Nucleus accumbens (tissue), 56 donors: ENCODE measurements around the gene KCNA3.
"Not testable (repeated sequence)": the region's sequence is repeated elsewhere in the genome, so short reads cannot be mapped to it uniquely, and the experiment has no call there.

Experiments used
- DNase-seq, 56 donors: peaks; one replicate each; lab custom pipeline; 2025; lab: John Stamatoyannopoulos, UW

Gene KCNA3

DNA sequence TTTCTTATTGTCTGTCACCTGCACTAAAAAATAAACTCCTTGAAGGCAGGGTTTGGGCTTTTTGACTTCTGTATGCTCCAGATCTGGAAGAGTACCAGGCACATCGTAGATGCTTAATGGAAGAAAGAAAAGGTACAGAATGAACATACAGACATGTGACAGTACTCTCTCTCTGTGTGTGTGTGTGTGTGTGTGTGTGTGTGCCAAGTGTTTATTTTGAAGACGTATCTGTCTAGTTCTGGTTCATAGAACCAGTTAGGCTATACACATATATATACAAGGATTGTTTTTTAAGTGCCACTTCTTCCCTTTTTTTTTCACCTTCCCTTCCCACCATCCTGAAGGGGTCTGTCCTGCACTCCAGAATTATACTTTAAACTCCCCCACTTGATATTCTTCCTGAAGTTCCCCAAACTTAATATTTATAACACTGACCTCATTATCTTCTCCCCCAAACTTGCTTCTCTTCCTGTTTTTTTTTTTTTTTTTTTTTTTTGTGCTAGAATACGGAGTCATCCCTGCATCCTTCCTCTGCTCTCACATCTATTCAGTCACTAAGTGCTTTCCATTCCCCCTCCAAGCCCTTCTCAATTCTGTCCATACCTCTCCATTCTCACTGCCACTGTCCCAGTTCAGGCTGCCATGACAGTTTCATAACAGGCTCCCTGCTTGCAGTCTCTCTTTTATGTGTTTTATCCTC, 5.4 kb upstream of the KCNA3 start:
- DNase-seq = no peak

DNA sequence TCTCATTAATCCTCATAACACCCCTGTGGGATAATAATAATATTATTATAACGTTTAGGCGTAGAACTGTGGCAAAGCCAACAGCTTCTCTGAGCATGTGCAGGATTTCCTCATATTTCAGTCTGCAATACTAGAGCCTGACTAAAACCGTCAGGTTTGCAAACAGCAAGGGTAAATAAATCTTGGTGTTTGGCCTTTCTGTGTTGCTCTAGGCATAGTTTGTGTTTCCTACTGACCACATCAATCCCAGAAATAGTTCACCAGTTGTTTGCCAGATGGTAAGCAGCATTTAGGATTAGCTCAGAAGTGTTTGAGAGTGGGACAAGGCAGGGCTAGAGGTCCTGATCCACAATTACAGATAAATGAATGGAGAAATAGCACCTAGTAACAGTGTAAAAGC, 2.8 kb upstream of the KCNA3 start:
- no peak for DNase-seq

DNA sequence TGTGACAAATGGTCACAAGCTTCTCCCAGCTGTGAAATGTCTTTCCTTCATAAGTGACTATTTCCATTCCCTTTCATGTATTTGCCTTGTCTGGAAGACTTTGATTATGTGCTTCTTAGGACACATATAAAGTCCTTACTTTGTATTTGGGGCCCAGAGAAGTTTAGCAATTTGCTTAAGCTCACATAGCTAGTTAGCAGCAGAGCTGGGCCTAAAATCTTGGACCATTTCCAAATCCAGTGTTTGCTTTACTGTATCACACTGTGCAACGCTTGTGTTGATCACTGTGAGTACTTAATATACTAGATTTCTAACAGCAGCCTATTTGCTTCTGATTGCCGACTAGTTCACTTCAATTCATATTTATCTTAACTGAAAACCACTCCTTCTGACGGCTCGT, 2.2 kb upstream of the KCNA3 start:
- DNase-seq = no peak

DNA sequence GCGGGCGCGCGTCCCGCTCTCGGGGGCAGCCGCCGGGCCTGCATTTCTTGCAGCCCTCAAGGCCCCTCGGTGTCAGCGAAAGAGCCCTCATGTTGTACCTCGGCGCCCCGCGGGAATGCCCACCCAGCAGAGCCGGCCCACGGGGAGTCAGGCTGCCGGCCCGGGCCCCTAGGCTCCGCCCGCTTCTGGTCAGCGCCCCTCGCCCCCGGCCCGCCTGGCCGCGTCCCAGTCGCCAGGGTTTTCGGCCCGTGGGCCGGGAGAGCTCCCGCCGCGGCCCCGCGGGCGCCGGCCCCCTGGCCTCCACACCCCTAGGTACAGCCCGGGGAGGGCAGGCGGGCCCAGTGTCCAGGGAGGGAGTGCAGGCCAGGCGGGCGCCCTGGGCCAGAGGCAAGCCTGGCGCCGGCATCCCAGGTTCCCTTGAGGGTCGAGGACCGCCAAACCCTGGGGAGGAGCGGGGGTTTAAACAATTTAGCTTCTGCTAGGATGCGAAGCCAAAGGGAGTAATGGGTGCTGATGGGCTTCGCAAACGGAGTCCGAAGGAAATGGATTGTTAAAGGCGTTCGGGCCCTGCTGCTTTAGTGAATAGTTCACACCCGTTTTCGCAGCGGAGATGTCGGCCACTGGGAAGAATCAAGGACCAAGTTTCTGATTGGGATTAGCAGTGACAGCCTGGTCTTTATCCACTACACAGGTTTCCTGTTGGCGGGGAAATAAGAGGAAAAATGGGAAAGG, 486 bp upstream of the KCNA3 start:
- DNase-seq = no peak

DNA sequence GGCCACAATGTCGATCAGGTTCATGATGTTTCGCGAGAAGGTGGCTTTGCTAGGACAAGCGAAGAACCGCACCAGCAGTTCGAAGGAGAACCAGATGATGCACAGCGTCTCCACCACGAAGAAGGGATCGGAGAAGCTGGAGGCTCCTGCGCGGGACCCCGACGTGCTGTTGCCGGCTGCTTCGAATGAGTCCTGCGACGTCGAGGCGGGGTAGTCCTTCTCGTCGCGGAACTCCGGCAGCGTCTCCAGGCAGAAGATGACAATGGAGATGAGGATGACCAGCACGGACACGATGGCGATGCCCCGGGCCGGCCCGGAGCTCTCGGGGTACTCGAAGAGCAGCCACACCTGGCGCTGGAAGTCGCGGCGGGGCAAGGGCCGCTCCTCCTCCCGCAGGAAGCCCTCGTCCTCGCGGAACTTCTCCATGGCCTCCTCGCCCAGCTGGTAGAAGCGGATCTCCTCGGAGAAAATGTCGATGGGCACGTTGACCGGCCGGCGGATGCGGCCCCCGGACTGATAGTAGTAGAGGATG, 869 bp downstream of the KCNA3 start:
- DNase-seq = peak in 2 of 56 donors; percentile 36 to 46

DNA sequence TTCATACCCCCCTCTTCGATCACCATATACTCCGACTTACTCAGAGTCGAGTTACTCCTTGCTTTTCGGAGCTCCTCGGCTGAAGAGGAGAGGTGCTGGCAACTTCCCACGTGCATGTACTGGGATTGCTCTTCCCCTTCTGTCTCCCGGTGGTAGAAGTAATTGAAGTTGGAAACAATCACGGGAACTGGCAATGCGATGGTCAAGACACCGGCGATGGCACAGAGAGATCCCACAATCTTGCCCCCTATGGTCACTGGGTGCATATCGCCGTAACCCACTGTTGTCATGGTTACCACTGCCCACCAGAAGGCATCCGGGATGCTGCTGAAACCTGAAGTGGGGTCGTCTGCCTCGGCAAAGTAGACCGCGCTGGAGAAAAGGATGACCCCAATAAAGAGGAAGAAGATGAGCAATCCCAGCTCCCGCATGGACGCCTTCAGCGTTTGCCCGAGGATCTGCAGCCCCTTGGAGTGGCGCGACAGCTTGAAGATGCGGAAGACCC, 1.5 kb downstream of the KCNA3 start:
- peak in 2 of 56 donors; percentile 5 to 21 for DNase-seq

DNA sequence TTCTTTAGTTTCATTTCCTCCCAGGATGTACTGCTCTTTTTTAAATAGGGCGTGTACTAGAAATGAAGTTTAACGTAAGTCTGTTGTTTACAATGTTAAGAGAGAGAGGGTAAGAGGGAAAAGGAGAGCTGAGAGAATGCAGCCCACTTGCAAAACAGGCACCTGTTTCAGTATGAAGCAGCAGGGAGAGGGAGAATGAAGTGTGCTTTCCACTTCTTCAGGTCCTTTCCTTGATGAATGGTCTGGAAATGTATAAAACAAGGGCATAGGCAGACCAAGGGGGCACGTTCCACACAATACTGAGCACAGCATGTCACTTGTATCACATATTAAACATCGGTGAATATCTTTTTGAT, 2.0 kb downstream of the KCNA3 start:
- no peak for DNase-seq

DNA sequence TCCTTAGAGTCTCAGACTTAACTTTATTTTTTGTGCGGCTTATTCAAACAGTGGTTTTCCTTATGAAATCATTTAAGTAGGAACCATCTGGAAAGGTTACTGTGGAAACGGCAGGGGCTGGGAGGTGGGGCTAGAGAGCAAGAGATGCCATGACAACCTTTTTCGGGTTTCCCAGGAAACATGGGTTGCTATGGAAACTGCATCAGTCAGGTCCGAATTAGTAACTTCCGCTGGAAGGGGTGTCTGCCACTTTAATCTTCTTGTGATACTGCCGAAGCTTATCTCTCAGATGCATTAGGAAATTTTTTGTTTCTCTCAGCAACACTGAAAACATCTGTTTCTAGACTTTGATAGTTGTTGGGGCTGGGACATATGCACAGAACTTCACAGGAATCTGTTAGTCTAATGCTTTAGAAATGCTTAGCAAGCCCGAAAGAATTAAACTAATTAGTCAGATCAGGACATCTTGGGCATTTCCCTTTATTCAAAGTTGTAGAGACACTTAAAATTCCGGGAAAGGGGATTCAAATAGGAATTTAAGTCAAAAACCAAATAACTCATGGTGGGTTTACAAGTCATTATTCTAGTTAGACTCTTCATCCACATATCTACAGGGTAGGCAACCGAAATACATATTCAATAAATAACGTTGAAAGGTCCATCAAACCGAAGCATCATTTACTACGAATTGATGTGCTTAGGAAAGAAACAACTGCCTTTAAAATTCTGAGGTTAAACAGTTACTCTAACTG, 2.6 kb downstream of the KCNA3 start:
- DNase-seq = peak in 38 of 56 donors; percentile 2 to 87 (median 54)

DNA sequence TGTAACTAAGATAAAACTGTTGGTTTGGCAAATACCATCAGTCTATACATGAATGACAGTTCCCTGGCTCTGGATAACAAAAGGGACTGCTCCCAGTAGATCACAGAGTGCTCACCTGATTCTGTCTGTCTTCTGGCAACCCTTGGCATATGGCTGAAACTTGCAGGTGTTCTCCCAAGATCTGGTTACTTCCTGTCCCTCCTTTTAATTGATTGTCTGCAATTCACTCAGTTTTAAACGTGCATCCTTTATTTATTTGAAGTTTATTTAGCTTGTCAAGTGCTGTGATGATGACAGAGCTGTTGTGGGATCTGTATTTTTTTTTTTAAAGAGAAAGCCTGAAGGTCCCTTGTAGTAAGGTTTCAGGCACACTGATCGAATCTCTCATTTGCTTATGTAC, 3.4 kb downstream of the KCNA3 start:
- DNase-seq = no peak

DNA sequence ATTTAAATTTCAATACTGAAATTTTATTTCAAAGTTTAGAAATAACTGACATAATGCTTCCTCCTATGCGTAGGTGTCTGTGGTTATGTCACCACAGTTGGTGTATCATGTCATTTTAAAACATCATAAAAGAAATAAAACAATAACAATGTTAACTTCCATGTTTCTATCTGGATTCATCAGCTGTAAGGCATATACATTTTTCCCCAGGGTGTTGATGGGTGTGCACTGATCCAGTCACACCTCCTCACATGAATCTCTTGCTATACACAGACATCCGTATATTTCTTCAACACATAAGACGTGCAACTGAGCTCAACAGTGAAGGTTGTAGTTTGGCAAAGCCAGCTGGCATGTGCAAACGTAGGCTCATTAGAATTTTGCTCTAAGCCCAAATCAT, 6.2 kb downstream of the KCNA3 start:
- DNase-seq = no peak

DNA sequence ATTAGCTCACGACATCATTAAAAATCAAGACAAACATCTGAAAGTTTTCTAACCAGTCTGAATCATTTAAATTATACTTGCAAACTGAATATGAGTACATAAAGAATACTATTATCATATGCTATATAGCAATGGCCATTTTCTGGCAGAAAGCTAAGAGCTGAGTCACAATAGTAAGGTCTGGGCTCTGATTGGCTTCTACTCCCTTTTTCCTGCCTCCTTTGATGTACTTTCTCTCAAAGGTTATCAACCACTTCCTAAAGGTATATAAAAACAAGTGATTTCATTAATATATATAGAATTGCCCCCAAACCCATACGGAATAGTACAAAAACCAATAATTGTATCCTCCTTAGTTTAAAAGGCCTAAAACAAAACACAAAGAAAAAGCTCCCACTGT, 7.0 kb downstream of the KCNA3 start:
- no peak for DNase-seq

DNA sequence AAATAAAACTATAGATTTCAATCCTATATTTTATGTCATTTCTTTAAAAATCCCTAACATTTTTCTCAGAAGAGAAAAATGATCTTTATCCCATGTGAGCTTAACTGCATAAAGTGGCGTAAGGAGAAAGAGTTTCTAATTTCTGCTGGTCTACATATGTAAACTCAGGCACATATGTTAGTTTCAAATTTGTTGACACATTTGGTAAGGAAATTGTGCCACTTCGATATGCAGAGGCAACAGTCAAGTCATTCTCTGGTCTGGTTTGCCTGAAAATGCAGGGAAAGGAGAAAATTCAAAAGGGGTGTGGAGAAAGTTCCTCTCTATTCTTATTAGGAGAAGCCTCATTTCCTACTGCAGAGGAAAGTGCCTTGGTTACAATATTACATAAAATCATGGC, 11.5 kb downstream of the KCNA3 start:
- DNase-seq = no peak

DNA sequence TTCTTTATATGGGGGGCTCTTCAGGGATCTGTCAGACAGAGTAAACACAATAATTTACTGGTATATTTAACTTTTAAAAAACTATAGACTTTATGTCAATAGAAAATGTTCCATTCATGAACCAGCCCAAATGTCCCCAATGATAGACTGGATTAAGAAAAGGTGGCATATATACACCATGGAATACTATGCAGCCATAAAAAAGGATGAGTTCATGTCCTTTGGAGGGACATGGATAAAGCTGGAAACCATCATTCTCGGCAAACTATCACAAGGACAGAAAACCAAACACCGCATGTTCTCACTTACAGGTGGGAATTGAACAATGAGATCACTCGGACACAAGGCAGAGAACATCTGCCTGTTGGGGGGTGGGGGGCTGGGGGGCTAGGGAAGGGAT, 15.2 kb downstream of the KCNA3 start:
- DNase-seq = not testable (repeated sequence)

DNA sequence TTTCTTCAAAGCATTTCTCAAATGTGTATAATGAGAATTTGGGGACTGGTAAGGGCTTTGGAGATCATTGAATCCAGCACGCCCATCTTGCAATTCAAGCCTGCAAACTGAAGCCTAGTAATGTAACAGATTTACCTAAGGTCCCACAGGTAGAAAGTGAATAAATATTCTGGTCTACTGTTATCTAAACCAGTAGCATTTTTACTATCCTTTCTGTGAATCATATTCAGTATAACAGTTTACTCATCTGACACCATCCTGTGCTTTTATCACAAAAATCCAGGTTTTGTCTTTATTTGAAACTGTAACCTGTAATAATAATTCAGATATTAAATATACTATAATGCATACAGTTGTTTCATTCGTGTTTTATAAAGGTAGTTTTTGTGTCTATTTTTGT, 17.4 kb downstream of the KCNA3 start:
- no peak for DNase-seq

DNA sequence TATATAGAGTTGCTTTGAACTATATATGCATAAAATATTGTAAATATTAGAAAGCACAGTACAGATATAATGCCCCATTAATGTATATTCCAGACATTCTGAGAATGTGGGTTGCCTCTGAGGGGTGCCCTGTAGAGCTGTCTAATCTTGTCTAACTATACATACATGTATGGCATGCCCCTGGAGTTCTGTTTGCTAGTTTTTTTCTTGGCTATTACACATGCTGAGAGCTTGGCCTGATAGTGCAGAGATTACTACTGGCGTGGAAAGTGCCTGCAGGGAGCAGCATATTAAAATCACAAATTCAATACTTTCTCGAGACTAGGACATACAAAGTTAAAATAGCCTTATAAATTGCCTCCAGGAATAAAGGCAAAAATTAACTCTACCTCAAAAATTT, 24.1 kb downstream of the KCNA3 start:
- DNase-seq = no peak

DNA sequence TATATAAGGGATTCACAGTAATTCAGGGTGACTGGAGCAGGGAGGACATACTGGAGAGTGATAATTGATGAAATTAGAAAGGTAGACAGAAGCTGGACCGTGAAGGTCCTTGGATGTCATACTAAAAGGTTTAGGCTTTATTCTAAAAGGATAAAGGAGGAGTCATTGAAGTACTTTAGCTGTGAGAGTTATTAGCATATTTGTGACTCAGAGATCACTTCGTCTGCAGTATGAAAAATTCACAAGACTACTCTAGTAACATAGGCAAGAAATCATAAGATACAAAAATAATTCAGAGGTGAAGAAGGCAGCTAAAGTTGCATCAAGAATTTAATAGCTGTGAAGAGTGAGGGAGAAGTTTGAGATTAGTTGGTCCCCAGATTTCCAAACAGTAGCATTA, 26.3 kb downstream of the KCNA3 start:
- DNase-seq = no peak

DNA sequence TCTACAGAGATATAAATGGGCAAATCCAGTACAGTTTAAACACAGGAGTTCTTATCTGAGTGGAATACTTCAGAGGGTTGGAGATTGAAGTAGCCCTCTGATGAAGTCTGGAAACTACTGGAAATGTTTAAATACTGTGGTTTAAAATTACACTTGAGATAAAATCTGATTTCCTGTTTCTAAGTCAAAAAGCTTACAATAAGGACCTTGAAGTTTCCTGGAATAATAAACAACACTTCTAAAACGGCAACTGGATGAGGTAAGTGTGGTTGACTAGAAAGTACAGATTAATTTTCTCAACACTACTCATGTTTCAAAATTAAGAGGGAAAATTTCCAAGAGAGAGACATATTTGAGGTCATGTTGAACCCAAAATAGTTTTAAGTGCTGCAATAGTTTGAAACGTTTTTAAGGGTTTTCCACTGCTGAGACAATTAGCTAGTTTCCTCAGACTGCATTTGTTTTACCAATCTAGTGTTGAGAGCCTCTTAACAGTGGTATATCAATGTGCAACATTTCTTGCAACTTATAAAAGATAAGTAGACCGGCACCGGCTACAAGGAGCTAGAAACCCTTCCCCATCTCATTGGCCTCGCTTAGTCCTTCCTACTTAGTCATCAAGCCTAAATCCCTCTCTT, 27.4 kb downstream of the KCNA3 start:
- no peak for DNase-seq

DNA sequence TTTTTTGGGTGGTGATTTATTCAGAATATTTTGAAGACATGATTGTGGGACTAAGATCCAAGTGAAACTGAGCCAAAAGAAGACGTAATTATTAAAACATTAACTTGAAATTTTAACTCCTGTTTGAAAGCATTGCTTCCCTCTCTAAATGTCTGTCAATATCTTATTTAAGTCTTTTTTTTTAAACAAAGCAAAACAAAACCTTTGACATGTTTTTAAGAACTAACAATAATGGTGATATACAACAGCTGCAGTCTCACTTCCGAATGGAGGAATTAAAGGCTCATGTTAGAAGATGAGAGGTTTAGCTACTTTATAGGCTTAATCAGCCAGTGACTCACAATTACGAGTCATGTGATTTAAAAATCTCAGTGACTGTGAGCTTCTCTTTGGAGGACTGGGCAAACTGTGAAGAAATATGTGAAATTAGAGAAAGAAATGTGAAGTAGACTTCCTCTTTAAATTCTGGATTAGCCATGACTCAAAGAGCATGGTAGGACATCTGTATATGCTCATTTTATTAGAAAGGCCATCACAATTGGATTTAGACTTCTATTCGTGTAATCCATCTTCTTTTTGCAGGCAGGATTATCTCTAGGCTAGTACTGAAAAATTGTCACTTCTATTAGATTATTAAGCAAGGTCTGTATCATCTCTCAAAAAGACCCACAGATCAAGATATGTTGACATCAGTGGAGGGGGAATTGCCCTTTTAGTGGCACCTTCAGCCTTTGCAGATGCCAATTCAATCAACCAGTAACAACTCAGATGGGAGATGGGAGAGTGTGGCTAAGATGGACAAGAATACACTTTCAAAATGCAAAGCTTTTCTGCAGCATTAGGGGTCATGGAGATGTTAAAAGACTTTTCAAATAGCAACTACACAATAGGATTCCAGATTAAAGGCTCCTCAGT, 28.7 kb downstream of the KCNA3 start:
- no peak for DNase-seq

DNA sequence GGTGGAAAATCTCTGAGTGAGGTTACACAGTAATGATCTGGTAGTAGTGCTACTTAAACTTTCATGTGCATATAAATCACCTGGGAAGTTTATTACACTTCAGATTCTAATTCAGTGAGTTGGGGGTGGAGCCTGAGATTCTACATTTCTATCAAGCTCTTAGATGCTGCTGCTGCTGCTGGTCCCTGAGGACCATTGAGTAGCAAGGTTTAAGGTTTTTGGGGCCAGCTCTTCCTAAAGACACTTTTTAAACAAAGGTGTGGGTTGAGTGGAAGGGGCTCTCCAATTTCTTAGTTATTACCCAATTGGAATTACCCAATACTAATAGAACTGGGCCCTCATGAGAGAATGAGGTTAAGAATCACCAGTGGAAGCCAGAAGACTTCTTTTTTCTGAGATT, 29.5 kb downstream of the KCNA3 start:
- no peak for DNase-seq
